Left ventricle myocardium superior (tissue), 1 donor: ENCODE data around the gene PHF13. TPM values are rescaled to one million over a fixed set of nuclear protein-coding genes. Genes with fewer than 3 reads are reported as not detected.
"Not testable (repeated sequence)": the region's sequence is repeated elsewhere in the genome, so short reads cannot be mapped to it uniquely, and the experiment has no call there.

ENCODE experiments used
- ATAC-seq: fragments of 200-7000 bp; cut with Tn5 transposase; one replicate; pipeline ENCODE4 v1.9.1; 2020; ENCODE audit warnings: mild to moderate bottlenecking, moderate library complexity
- DNase-seq: peaks from one replicate; pipeline ENCODE4 v3.0.0-alpha.2; 2020
- intact Hi-C: fragments of 100-400 bp; cut with micrococcal nuclease; formaldehyde crosslinking; loops from one replicate; pipeline ENCODE4 v1.11.0; 2022
- total RNA-seq: library from RNA; stranded (reverse); fragmentation: NEBNext Ultra II Directional; extraction: Animal tissue kit (Norgen Biotek cat#: 25700); gene quantifications from one replicate; pipeline ENCODE4 v1.2.1, GENCODE V29; 2021
- donor health status: DM: no; HTN: yes; CAD: no; lungs with severe emphysema.

PHF13 gene
- total RNA-seq, 1 donor from 2014 or later, result 7.5 TPM

DNA sequence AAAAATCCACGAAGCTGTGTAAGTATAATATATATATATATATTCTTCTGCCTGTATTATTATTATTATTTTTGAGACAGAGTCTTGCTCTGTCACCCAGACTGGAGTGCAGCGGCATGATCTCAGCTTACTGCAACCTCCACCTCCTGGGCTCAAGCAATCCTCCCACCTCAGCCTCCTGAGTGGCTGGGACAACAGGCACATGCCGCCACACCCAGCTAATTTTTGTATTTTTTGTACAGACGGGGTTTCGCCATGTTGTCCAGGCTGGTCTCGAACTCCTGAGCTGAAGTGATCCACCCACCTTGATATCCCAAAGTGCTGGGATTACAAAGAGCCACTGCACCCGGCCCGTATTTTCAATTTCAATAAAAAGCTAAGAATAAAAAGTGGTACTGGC lies 13.5 kb upstream of the PHF13 start:
- ATAC-seq, DNase-seq, intact Hi-C loops: not testable (repeated sequence)

- DNase-seq (peak; percentile 72), ATAC-seq (peak; percentile 18)
- intact Hi-C loops, result no loop called here
Observed at GRCh38 chr1:6600410-6601048, 13.0 kb upstream of the PHF13 start.

GRCh38 chr1:6601049-6601922 lies 12.2 kb upstream of the PHF13 start:
- DNase-seq, result peak; percentile 70
- intact Hi-C loops, result no loop called here
- peak; percentile 27 for ATAC-seq

DNA sequence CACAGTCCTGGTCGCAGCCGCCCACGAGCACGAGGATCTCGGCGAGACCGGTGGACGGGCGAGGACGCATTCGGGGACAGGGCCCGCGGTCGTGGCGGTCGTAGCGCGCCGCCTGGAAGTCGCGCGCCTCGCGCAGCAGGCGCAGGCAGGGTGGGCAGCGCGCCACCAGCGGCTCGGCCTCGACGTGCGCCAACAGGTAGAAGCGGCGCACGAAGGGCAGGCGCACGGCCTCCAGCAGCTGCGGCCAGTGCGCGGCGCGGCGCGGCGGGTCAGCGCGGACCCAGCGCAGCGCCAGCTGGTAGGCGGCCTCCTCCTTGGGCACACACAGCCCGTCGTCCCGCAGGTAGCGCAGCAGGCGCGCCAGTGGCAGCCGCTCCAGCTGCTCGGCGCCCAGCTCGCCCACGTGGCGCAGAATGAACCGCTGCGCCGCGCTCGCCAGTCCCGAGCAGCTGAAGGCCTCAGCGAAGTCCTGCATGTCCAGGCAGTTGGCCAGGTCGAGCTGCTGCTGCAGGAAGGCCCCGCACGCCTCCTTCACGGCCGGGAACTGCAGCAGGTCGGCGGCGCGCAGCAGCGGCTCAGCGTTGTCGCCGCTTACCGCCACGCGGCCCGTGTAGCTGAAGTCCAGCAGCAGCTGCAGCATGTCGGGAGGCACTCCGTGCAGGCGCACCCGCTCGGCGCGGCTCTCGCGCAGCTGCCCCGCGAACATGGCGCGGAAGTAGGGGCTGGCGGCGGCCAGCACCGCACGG lies 11.4 kb upstream of the PHF13 start:
- intact Hi-C loops, result no loop called here
- DNase-seq (peak; percentile 70), ATAC-seq (peak; percentile 21)

DNA sequence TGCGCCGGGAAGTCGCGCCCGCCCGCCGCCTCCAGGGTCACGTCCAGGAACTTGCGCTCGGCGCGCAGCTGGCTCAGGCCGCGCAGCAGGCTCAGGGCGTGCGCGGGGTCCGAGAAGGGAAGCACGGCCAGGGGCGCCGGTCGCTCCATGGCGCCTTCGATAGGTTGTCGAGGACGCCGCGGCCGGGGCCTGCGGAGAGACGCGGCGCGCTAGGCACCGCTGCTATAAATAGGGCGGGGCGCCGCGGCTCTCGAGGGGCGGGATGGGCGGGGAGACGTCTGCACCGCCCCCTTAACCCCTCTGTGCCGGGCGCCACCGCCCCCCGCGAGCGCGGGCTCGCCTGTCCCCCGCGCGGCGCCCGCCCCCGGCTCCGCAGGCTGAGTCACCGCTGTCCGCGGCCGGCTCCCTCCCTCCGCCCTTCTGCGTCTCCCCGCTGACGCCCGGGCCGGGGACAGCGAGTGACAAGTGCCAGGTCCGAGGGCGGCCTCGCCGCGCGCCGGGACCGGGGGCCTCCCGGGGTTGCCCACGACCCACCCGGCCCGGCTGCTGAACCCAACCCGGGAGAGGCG lies 10.8 kb upstream of the PHF13 start, which contains the start of gene KLHL21:
Gene KLHL21 (minus strand): TSS at position 201 of the 569 bp plus-strand sequence. CDS start 52 bp downstream, at position 149.
- intact Hi-C loops, result no loop called here
- DNase-seq (peak; percentile 96), ATAC-seq (peak; percentile 81)

DNA sequence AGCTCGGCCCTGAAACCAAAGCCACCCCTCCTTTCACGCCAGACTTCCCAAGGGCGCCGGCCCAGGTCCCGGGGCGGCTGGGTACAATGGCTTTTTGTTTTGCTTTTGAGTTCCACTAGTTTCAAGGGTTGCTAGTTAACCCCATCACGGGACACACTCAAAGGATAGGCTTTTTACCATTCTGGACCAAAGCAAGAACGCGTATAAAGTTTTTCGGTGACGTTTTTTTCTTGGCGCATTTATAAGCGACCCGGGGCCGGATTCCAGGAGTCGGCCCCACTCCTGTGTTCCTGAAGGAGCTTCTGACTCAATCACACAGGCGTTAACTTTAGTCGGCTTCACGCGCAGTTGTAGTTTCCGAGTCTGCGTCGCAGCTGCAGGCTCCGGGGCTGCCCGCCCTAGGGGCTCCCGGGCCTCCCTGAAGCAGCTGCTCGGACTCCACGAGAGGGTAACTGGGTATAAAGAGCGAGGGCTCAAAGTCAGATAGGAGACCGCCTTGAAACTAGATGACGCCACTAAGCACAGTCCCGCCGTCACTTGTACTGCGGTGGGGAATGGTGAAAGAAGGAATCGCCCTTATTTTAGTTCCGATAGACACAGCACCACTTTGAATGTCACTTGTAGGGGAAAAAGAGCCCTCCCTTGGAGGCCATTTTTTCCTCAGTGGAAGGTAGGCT lies 10.2 kb upstream of the PHF13 start:
- ATAC-seq, result peak; percentile 26
- peak; percentile 73 for DNase-seq
- intact Hi-C loops, result no loop called here

GRCh38 chr1:6603915-6604558 lies 9.5 kb upstream of the PHF13 start:
- intact Hi-C loops, result no loop called here
- peak; percentile 87 for DNase-seq
- peak; percentile 31 for ATAC-seq

GRCh38 chr1:6612641-6613360 lies 730 bp upstream of the PHF13 start:
- DNase-seq (peak; percentile 62), ATAC-seq (peak; percentile 67)
- intact Hi-C loops, result no loop called here

GRCh38 chr1:6614019-6614928 lies 743 bp downstream of the PHF13 start:
- ATAC-seq (peak; percentile 12), DNase-seq (peak; percentile 78)
- intact Hi-C loops, result no loop called here

- intact Hi-C loops, result no loop called here
- ATAC-seq, result no peak
- peak; percentile 52 for DNase-seq
Observed at GRCh38 chr1:6614929-6615785, 1.6 kb downstream of the PHF13 start.

- no peak for DNase-seq
- ATAC-seq, result no peak
- intact Hi-C loops, result no loop called here
Observed at GRCh38 chr1:6619045-6619444, 5.5 kb downstream of the PHF13 start.

DNA sequence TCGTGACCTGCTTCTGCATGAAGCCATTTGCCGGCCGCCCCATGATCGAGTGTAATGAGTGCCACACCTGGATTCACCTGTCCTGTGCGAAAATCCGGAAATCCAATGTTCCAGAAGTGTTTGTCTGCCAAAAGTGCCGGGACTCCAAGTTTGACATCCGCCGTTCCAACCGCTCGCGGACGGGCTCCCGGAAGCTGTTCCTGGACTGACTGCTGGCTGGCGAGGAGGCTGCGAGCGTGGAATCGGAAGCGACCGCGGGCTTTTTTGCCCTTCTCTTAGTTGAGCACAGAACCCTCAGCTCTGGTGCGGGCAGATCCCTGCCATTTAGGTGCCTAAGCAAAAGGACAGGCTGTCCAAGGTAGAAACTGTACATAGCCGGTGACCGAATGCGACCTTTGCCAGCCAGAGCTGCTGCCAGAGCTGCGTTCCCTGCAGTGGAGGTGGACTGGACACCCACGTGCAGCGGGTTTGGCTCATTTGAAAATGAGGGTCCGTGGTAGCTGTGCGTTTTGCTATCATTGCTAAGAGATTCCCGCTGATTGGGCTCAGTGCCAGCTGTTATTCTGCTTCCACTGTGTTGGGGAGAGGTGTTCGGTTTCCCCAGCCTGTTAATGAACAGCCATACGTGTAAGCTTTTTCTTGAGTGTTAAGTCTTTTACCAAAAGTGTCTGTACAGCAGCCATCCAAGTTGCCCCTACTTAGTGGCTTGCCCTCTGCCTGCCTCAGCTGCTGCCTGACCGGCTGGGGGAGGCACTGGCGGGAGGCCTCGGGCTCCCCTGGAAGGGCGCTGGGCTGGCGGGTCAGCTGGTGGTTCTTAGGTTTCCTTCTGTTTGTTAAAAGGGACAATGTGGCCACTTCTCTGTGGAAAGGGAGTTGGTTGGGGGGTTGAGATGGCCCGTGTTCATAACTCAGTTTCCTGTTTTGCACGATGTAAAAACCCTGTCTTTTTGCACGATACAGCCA lies 8.2 kb downstream of the PHF13 start:
- intact Hi-C loops, result no loop called here
- DNase-seq, result no peak
- no peak for ATAC-seq

DNA sequence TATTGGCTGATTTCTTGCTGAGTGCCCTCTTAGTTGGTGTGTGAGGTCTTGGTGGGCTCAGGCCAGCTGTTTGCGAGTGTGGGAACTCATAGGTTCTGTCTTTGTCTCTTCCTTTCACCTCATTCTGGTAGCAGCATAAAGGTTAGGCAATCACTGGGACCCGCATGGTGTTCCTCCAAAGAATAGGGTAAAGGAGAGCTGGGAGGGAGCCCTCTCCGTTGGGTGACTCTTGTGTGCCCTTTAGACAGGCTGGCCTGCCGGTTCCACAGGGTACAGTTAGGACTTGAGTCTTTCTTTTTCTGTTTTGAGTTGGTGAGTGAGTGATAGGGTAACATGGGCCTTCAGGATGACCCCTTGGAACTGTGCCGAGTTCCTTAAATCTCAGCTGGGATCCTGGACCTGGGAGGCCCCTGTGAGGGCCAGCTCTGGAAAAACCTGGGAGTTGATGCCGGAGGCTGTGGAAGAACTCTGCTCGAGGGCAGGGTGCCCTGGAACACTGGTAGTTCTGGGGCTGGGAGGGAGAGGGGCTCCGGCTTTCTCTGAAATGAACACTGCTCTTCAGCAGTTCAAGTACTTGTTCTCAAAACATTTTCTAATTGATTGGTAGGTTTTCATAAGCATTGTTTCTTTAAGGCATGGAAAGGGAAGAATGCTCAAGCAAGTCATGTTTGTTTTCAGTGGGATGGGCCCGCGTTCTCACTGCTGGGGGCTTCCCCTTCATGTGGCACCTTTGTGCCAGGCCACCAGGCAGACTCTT lies 9.0 kb downstream of the PHF13 start:
- intact Hi-C loops, result no loop called here
- ATAC-seq (no peak), DNase-seq (no peak)
